Endothelial cell of umbilical vein (primary cell): ENCODE measurements around the gene ARL8B. TPM values are rescaled to one million over a fixed set of nuclear protein-coding genes. Genes with fewer than 3 reads are reported as not detected.

Source experiments
- BruUV-seq: library from RNA; stranded (reverse); fragments of 400-500 nt; replicated peaks from 2 replicates; lab custom pipeline; 2021; lab: Mats Ljungman, UMichigan
- CTCF ChIA-PET: fragments of 300-600, 350-600 bp; sonication (Branson Sonifier 250); formaldehyde crosslinking; loops from one replicate; lab custom pipeline; 2021; ENCODE audit warnings: antibody characterized with exemption, inconsistent platforms; lab: Charles Lee
- POLR2A ChIA-PET: fragments of 300-600, 350-600 bp; sonication (Branson Sonifier 250); formaldehyde crosslinking; loops from one replicate; lab custom pipeline; 2021; ENCODE audit warnings: antibody characterized with exemption, inconsistent platforms; lab: Charles Lee
- DNase-seq: peaks from one replicate; pipeline ENCODE4 v3.0.0-alpha.2; 2011; ENCODE audit warnings: low read depth, low spot score
- FAIRE-seq: peaks from 2 replicates; lab custom pipeline; 2011; peaks lifted over from hg19 to GRCh38; lab: Jason Lieb, UNC
- H2AFZ ChIP-seq: 2 replicates; pipeline ENCODE4 v1.6.0; 2012; ENCODE audit warnings: low read depth, low read length, control low read depth, inconsistent platforms
- H3K27ac ChIP-seq: 2 replicates; pipeline ENCODE4 v1.5.1; 2011; ENCODE audit warnings: low read depth, mild to moderate bottlenecking, control low read depth, low read length, moderate library complexity; ENCODE audit not compliant: insufficient read depth
- H3K27me3 ChIP-seq, 2 experiments: 2 replicates each; pipeline versions ENCODE4 v1.6.0 to v1.6.1; 2011; ENCODE audit warnings: low read length in 2 of 2, mixed read lengths in 1 of 2; ENCODE audit not compliant: control insufficient read depth in 2 of 2, insufficient read depth in 2 of 2
- H3K36me3 ChIP-seq, 2 experiments: 2 replicates in 1 of 2; 3 replicates in 1 of 2; pipeline ENCODE4 v1.5.1; 2011; ENCODE audit warnings: low read length in 2 of 2, mild to moderate bottlenecking in 1 of 2, moderate library complexity in 1 of 2; ENCODE audit not compliant: control insufficient read depth in 2 of 2, insufficient read depth in 2 of 2; ENCODE audit errors: extremely low read depth in 1 of 2
- H3K4me1 ChIP-seq: 3 replicates; pipeline ENCODE4 v1.5.1; 2011; ENCODE audit warnings: mild to moderate bottlenecking, low read length; ENCODE audit not compliant: control insufficient read depth, insufficient read depth; ENCODE audit errors: extremely low read depth
- H3K4me2 ChIP-seq: 2 replicates; pipeline ENCODE4 v1.6.1; 2011; ENCODE audit warnings: low read length, control low read depth, mixed read lengths; ENCODE audit not compliant: insufficient read depth
- H3K4me3 ChIP-seq, 3 experiments: fragments of 200-600 bp in 1 of 3; sonication (generic), shearing (Covaris generic) in 1 of 3; replicated peaks in 1 of 3; 2 replicates each; pipeline ENCODE4 v1.5.1; 2011 to 2016; ENCODE audit warnings: control low read depth in 3 of 3, low read length in 3 of 3, mild to moderate bottlenecking in 2 of 3, inconsistent platforms in 1 of 3, low read depth in 1 of 3, moderate library complexity in 1 of 3; ENCODE audit not compliant: insufficient read depth in 1 of 3
- H3K79me2 ChIP-seq: 2 replicates; pipeline ENCODE4 v1.6.0; 2012; ENCODE audit warnings: low read length, inconsistent platforms; ENCODE audit not compliant: control insufficient read depth, insufficient read depth
- H3K9ac ChIP-seq: replicated peaks from 2 replicates; pipeline ENCODE3; 2011; ENCODE audit warnings: low read length, control low read depth; ENCODE audit not compliant: insufficient read depth; ENCODE audit errors: extremely low read depth
- H3K9me1 ChIP-seq: replicated peaks from 3 replicates; pipeline ENCODE4 v1.6.0; 2011; ENCODE audit warnings: mild to moderate bottlenecking, low read length; ENCODE audit not compliant: control insufficient read depth, insufficient read depth; ENCODE audit errors: extremely low read depth
- H3K9me3 ChIP-seq: replicated peaks from 2 replicates; pipeline ENCODE4 v1.5.1; 2012; ENCODE audit warnings: low read length, inconsistent platforms; ENCODE audit not compliant: control insufficient read depth, insufficient read depth
- H4K20me1 ChIP-seq: replicated peaks from 2 replicates; pipeline ENCODE3; 2011; ENCODE audit warnings: mild to moderate bottlenecking, low read length; ENCODE audit not compliant: control insufficient read depth, insufficient read depth; ENCODE audit errors: extremely low read depth
- EZH2 ChIP-seq: IDR thresholded peaks from 2 replicates; pipeline ENCODE4 v1.6.1; 2012; ENCODE audit warnings: borderline replicate concordance, low read depth, mild to moderate bottlenecking, moderate library complexity, low read length, inconsistent platforms; ENCODE audit not compliant: severe bottlenecking
- FOS ChIP-seq: IDR thresholded peaks from 2 replicates; pipeline ENCODE4 v1.6.1; 2011; ENCODE audit warnings: mild to moderate bottlenecking, low read length, moderate library complexity, borderline replicate concordance; ENCODE audit not compliant: insufficient read depth
- GATA2 ChIP-seq: IDR thresholded peaks from 2 replicates; pipeline ENCODE4 v1.7.0; 2011; ENCODE audit warnings: low read depth, mild to moderate bottlenecking, moderate library complexity, mixed read lengths, low read length; ENCODE audit not compliant: insufficient read length, insufficient read depth
- JUN ChIP-seq: IDR thresholded peaks from 2 replicates; pipeline ENCODE4 v1.6.1; 2011; ENCODE audit warnings: borderline replicate concordance, low read depth; ENCODE audit not compliant: insufficient read length, insufficient read depth
- MAX ChIP-seq: IDR thresholded peaks from 2 replicates; pipeline ENCODE4 v1.6.1; 2011; ENCODE audit not compliant: insufficient read depth, insufficient read length
- MYC ChIP-seq: IDR thresholded peaks from one replicate; pipeline ENCODE4 v1.6.1; 2011; ENCODE audit warnings: mild to moderate bottlenecking, low read depth, low read length
- POLR2A ChIP-seq: IDR thresholded peaks from 2 replicates; pipeline ENCODE4 v1.6.1; 2012; ENCODE audit warnings: low read depth, mild to moderate bottlenecking, control low read depth, low read length
- POLR2AphosphoS5 ChIP-seq: IDR thresholded peaks from 2 replicates; pipeline ENCODE4 v1.6.1; 2012; ENCODE audit warnings: low read depth, mild to moderate bottlenecking, control low read depth, low read length, moderate library complexity; ENCODE audit not compliant: insufficient read depth
- dilution Hi-C: fragments of 300-500 bp; cut with MboI; formaldehyde crosslinking; loops from one replicate; pipeline ENCODE4 v1.15.0; 2019; ENCODE audit warnings: low sequenced_read_pairs; ENCODE audit not compliant: extremely low pct_ligation_motif_present
- intact Hi-C: fragments of 100-400 bp; cut with micrococcal nuclease; formaldehyde crosslinking; loops from one replicate; pipeline ENCODE4 v1.10.0; 2022
- polyA plus RNA-seq, 4 experiments: library from polyadenylated mRNA; depleted of rRNA in 3 of 4; stranded (reverse) in 3 of 4; unstranded in 1 of 4; fragments of >200 nt; gene quantifications; 2 replicates each; pipeline versions ENCODE4 v1.2.1 to v1.2.3, GENCODE V29; 2011 to 2012; ENCODE audit warnings: missing spikeins in 1 of 4
- total RNA-seq: library from RNA; stranded (reverse); gene quantifications from 2 replicates; pipeline ENCODE4 v1.2.3, GENCODE V29; 2021
- TF ChIP-seq, protein P1 (sequence below), 2 donors: IDR thresholded peaks; 1 replicate in 1 of 2; 2 replicates in 1 of 2; pipeline ENCODE4 v1.5.1; 2011; ENCODE audit warnings: low read length in 2 of 2, mild to moderate bottlenecking in 2 of 2, moderate library complexity in 2 of 2, control low read depth in 1 of 2, inconsistent platforms in 1 of 2, low read depth in 1 of 2; ENCODE audit not compliant: insufficient read depth in 1 of 2; ENCODE audit errors: extremely low read depth in 1 of 2

ARL8B gene
- total and polyA plus RNA-seq, 2 donors (not counting 3 experiments of a cell fraction or from before 2014, with no cell fraction given): 32.1 to 58.2 TPM

- intact Hi-C loops (no loop called here), dilution Hi-C loops (no loop called here)
- Histone ChIP-seq H3K9ac (no peak overlapping the region), H4K20me1 (peaks cover 10% of the 10 kb centered on the region), H3K79me2 (peaks cover 99% of the 10 kb centered on the region), H3K4me1 (peaks cover 16% of the 10 kb centered on the region), H3K27me3 (no peaks in the 10 kb centered on the region), H3K4me2 (no peak overlapping the region), H3K9me3 (no peaks in the 10 kb centered on the region), H2AFZ (no peak overlapping the region), H3K4me3 (no peak overlapping the region), H3K27ac (no peak overlapping the region), H3K36me3 (peaks cover 0 to 2% of the 10 kb centered on the region in 2 experiments), H3K9me1 (no peaks in the 10 kb centered on the region)
- no TSS peak for BruUV-seq
- TF ChIP-seq POLR2A: no peak
- TF ChIP-seq, protein P1, sequence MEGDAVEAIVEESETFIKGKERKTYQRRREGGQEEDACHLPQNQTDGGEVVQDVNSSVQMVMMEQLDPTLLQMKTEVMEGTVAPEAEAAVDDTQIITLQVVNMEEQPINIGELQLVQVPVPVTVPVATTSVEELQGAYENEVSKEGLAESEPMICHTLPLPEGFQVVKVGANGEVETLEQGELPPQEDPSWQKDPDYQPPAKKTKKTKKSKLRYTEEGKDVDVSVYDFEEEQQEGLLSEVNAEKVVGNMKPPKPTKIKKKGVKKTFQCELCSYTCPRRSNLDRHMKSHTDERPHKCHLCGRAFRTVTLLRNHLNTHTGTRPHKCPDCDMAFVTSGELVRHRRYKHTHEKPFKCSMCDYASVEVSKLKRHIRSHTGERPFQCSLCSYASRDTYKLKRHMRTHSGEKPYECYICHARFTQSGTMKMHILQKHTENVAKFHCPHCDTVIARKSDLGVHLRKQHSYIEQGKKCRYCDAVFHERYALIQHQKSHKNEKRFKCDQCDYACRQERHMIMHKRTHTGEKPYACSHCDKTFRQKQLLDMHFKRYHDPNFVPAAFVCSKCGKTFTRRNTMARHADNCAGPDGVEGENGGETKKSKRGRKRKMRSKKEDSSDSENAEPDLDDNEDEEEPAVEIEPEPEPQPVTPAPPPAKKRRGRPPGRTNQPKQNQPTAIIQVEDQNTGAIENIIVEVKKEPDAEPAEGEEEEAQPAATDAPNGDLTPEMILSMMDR (IDR thresholded peaks at IDR 0.05; ENCODE audit: extremely low read depth in 1 of 2, insufficient read depth in 1 of 2, low read depth in 1 of 2, low read length in 2 of 2): no peak
- no peak for TF ChIP-seq MAX
- TF ChIP-seq POLR2AphosphoS5: no peak
- no peak for TF ChIP-seq FOS
- TF ChIP-seq EZH2: no peak
- TF ChIP-seq JUN: no peak
- TF ChIP-seq GATA2: no peak
- TF ChIP-seq MYC: no peak
- no peak for FAIRE-seq
- CTCF ChIA-PET: no interaction called here
- no peak for DNase-seq
- POLR2A ChIA-PET: no interaction called here
Observed at GRCh38 chr3:5143464-5143863, 21.4 kb downstream of the ARL8B start.
